SK-N-SH (cell line): ENCODE measurements around the gene SDS.
A peak's percentile ranks its signal among the peaks of the same experiment; 100 is the strongest.

ENCODE experiments used
- CTCF ChIP-seq: fragments of 200-600 bp; sonication (generic); IDR thresholded peaks from 2 replicates; pipeline ENCODE4 v1.6.1; 2017; ENCODE audit warnings: antibody characterized with exemption, mild to moderate bottlenecking, moderate library complexity
- EP300 ChIP-seq, 2 experiments: IDR thresholded peaks; 2 replicates each; pipeline versions ENCODE4 v1.4.0 to v1.6.1; 2012; ENCODE audit warnings: borderline replicate concordance in 1 of 2, low read depth in 1 of 2, low read length in 1 of 2
- EZH2phosphoT487 ChIP-seq: fragments of 200-600 bp; sonication (generic); IDR thresholded peaks from 2 replicates; pipeline ENCODE4 v1.6.1; 2017; ENCODE audit warnings: low read depth, mixed run types, mild to moderate bottlenecking, antibody characterized with exemption, moderate library complexity, borderline replicate concordance
- GABPA ChIP-seq: IDR thresholded peaks from 2 replicates; pipeline ENCODE4 v1.4.0; 2012; ENCODE audit warnings: low read depth, mild to moderate bottlenecking
- RAD21 ChIP-seq: IDR thresholded peaks from 2 replicates; pipeline ENCODE4 v1.6.1; 2012; ENCODE audit warnings: mild to moderate bottlenecking, low read length
- RCOR1 ChIP-seq: fragments of 150-350 bp; IDR thresholded peaks from 2 replicates; pipeline ENCODE4 v1.6.1; 2017; ENCODE audit warnings: antibody characterized with exemption, low read length
- TAF1 ChIP-seq: IDR thresholded peaks from 2 replicates; pipeline ENCODE4 v1.6.1; 2012; ENCODE audit warnings: low read depth, mild to moderate bottlenecking, low read length, moderate library complexity, borderline replicate concordance
- YY1 ChIP-seq: IDR thresholded peaks from 2 replicates; pipeline ENCODE4 v1.4.0; 2012; ENCODE audit warnings: low read depth, mild to moderate bottlenecking
- ZBTB33 ChIP-seq: IDR thresholded peaks from 2 replicates; pipeline ENCODE4 v1.4.0; 2012; ENCODE audit warnings: low read depth, borderline replicate concordance
- TF ChIP-seq, protein P1 (sequence below): IDR thresholded peaks from 2 replicates; pipeline ENCODE4 v1.4.0; 2012; ENCODE audit warnings: low read depth
- TF ChIP-seq, protein P2 (sequence below): fragments of 150-350 bp; IDR thresholded peaks from 2 replicates; pipeline ENCODE4 v1.6.1; 2017; ENCODE audit warnings: antibody characterized with exemption, low read length, low read depth, borderline replicate concordance

DNA sequence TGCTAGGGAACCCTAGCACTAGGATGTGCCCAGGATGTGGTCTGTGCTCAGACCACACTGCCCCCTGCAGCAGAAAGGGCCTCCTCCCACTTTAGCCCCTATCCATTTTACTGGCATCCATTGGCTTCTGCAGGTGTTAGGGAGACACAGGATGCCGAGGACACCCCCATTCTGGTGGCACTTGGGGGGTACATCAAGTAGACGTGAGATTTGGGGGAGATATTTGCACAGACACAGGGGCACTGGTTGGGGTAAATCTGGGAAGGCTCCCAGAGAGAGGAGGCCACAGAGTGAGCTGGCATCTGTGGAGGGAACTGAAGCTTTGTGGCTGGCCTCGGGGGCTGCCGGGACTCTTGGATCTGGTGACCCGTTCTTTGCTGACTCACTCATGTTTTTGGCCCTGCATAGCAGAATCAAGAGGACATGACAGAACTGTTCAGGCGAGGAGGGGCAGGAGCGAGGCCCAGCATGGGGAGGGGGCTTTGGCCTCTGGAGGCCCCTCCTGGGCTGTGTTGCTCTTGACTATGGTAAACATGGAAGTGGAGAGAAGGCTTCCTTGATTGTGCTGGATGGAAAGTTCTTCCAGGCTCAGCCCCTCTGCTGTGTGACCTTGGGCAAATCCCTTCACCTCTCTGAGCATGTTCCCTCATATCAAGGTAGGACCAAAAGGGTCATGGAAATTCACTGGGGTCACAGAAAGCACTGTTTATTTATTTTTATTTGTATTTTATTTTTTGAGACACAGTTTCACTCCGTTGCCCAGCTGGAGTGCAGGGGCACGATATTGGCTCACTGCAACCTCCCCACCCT, 43.5 kb downstream of the SDS start:
- TF ChIP-seq RCOR1 (no peak), EZH2phosphoT487 (no peak), CTCF (peak; percentile 33; the same call in 1 of the 2 replicates), RAD21 (peak; percentile 57), EP300 (IDR thresholded peaks at IDR 0.05; ENCODE audit: borderline replicate concordance in 1 of 2, low read depth in 1 of 2, low read length in 1 of 2) (no peak), ZBTB33 (no peak), YY1 (no peak), TAF1 (no peak), GABPA (no peak)
- TF ChIP-seq, protein P1, sequence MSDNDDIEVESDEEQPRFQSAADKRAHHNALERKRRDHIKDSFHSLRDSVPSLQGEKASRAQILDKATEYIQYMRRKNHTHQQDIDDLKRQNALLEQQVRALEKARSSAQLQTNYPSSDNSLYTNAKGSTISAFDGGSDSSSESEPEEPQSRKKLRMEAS = no peak
- TF ChIP-seq, protein P2, sequence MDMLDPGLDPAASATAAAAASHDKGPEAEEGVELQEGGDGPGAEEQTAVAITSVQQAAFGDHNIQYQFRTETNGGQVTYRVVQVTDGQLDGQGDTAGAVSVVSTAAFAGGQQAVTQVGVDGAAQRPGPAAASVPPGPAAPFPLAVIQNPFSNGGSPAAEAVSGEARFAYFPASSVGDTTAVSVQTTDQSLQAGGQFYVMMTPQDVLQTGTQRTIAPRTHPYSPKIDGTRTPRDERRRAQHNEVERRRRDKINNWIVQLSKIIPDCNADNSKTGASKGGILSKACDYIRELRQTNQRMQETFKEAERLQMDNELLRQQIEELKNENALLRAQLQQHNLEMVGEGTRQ = no peak
